Suprapubic skin (tissue), 4 donors: Measurements from ENCODE around the gene ZNF385D. TPM values are rescaled to one million over a fixed set of nuclear protein-coding genes. Genes with fewer than 3 reads are reported as not detected.

Source experiments
- DNase-seq, 2 donors: peaks; one replicate each; pipeline ENCODE4 v3.0.0-alpha.2; 2019; ENCODE audit warnings: low spot score in 2 of 2
- H3K27ac ChIP-seq: fragments of 200-600 bp; sonication (generic); one replicate; pipeline ENCODE4 v1.5.1; 2019
- H3K27me3 ChIP-seq: fragments of 200-600 bp; sonication (generic); one replicate; pipeline ENCODE4 v1.5.1; 2019
- H3K36me3 ChIP-seq: fragments of 200-600 bp; sonication (generic); one replicate; pipeline ENCODE4 v1.5.1; 2019
- H3K4me1 ChIP-seq: fragments of 200-600 bp; sonication (generic); one replicate; pipeline ENCODE4 v1.5.1; 2019
- H3K4me3 ChIP-seq: fragments of 200-600 bp; sonication (generic); one replicate; pipeline ENCODE4 v1.5.1; 2019; ENCODE audit warnings: mild to moderate bottlenecking
- H3K9me3 ChIP-seq: fragments of 200-600 bp; sonication (generic); one replicate; pipeline ENCODE4 v1.5.1; 2019
- EP300 ChIP-seq: sonication (generic); formaldehyde crosslinking; IDR thresholded peaks from one replicate; pipeline ENCODE4 v1.6.1; 2017; ENCODE audit warnings: antibody characterized with exemption
- POLR2A ChIP-seq, 2 donors: fragments of 450-650 bp; IDR thresholded peaks; one replicate each; pipeline ENCODE4 v1.6.1; 2017; ENCODE audit warnings: antibody characterized with exemption in 2 of 2, mild to moderate bottlenecking in 2 of 2, moderate library complexity in 2 of 2
- POLR2AphosphoS5 ChIP-seq, 3 donors: sonication (generic); formaldehyde crosslinking; IDR thresholded peaks; one replicate each; pipeline ENCODE4 v1.6.1; 2017; ENCODE audit warnings: antibody characterized with exemption in 3 of 3
- WGBS: methylation state at CpG from one replicate; pipeline ENCODE4 v1.1.5; 2018; 5-methylcytosine and 5-hydroxymethylcytosine counted together
- total RNA-seq, 4 donors: library from RNA; depleted of rRNA; stranded (reverse); fragments of >200 nt; gene quantifications; one replicate each; pipeline ENCODE4 v1.1.0, GENCODE V29; 2016
- TF ChIP-seq, protein P1 (sequence below), 2 donors: fragments of 200-600 bp in 1 of 2; fragments of 450-650 bp in 1 of 2; sonication (generic) in 1 of 2; IDR thresholded peaks; one replicate each; pipeline ENCODE4 v1.5.1; 2016 to 2019; ENCODE audit warnings: antibody characterized with exemption in 2 of 2, mild to moderate bottlenecking in 1 of 2, moderate library complexity in 1 of 2

ZNF385D gene
- total RNA-seq, 4 donors from 2014 or later = 0.86 to 3.7 (median 1.6) TPM

DNA sequence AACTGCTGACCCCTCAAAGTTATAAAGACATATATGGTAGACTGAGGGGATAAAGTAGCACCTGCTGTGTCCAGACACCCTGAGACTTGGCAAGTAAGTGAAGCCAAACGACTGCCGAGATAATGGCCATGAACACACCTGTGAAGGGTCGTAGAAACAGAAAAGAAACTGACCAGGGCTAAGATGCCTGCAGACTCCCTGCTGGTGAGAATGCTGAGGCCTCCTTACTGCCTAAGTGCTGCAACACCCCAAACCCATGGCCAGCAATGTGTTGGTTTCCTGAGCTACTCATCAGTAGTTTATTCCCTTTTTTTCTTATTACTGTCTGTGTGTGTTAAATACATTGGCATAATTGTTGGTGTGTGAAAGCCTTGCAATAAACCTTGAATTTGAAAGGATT lies 233.8 kb downstream of the ZNF385D start:
- H3K4me3 ChIP-seq = no peak overlapping the region
- TF ChIP-seq EP300 = no peak
- no peak for TF ChIP-seq POLR2A (IDR thresholded peaks at IDR 0.05)
- no peak for TF ChIP-seq POLR2AphosphoS5 (IDR thresholded peaks at IDR 0.05)
- TF ChIP-seq, protein P1, sequence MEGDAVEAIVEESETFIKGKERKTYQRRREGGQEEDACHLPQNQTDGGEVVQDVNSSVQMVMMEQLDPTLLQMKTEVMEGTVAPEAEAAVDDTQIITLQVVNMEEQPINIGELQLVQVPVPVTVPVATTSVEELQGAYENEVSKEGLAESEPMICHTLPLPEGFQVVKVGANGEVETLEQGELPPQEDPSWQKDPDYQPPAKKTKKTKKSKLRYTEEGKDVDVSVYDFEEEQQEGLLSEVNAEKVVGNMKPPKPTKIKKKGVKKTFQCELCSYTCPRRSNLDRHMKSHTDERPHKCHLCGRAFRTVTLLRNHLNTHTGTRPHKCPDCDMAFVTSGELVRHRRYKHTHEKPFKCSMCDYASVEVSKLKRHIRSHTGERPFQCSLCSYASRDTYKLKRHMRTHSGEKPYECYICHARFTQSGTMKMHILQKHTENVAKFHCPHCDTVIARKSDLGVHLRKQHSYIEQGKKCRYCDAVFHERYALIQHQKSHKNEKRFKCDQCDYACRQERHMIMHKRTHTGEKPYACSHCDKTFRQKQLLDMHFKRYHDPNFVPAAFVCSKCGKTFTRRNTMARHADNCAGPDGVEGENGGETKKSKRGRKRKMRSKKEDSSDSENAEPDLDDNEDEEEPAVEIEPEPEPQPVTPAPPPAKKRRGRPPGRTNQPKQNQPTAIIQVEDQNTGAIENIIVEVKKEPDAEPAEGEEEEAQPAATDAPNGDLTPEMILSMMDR (IDR thresholded peaks at IDR 0.05) = no peak
- H3K27me3 ChIP-seq = no peaks in the 10 kb centered on the region
- no peaks in the 10 kb centered on the region for H3K9me3 ChIP-seq
- DNase-seq = no peak
- no peaks in the 10 kb centered on the region for H3K4me1 ChIP-seq
- no peak overlapping the region for H3K27ac ChIP-seq
- 71% methylated on average over 3 of the region's 3 CpGs for WGBS
- H3K36me3 ChIP-seq = no peaks in the 10 kb centered on the region

DNA sequence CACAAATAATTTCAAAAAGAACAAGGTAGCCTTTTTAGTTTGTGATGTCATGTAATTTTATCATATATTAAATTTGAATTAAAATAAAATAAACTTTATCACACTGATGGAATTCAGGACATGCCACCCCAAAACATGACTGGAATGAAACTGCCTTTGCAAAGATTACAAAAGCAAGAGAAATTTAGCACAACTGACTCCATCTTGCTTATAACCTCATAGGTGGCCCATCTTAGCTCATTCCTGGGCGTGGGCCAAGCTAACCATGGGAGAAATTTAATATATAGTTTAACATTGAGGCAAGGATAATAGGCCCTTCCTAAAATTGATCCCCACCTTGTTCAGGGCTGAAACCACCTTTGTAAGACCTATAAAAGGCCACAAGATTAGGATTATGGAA lies 235.6 kb downstream of the ZNF385D start:
- no peaks in the 10 kb centered on the region for H3K36me3 ChIP-seq
- no peaks in the 10 kb centered on the region for H3K9me3 ChIP-seq
- TF ChIP-seq EP300 (no peak), POLR2A (IDR thresholded peaks at IDR 0.05) (no peak), POLR2AphosphoS5 (IDR thresholded peaks at IDR 0.05) (no peak)
- TF ChIP-seq, protein P1 (IDR thresholded peaks at IDR 0.05) = no peak
- DNase-seq = no peak
- no peak overlapping the region for H3K27ac ChIP-seq
- H3K4me3 ChIP-seq = no peak overlapping the region
- H3K4me1 ChIP-seq = no peaks in the 10 kb centered on the region
- H3K27me3 ChIP-seq = no peaks in the 10 kb centered on the region
- 85% methylated on average over 1 of the region's 1 CpG for WGBS

DNA sequence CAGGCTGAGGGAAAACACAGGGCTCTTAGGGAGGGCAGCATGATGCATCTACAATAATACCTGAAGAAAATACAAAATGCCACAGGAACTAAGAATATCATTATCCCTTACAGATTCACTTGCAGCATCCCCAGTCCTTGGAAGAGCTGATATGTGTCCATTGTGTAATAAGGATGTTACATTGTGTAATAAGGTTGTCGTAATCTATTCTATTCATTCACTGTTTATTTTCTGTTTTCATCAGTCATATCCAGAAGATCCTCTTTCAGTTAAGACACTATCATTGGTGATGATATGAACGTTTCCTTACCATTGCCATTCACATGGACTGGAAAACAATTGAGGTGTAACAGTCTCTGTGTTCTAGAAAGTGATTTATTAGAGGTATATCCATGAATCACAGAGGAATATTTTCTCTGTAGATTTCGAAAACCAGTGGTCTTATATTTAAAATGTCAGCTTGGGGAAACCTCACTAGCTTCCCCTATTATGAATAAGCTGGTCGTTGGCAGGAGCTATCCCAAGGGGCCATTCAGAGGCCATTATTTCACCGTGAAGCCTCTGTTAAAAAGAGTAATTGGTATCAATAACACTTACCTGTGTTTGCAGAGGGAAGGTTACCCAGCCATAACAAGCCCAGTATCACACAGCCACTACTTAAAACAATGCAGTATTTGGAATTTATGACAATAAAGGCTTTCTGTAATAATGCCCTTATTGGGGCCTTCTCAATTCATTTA lies 241.1 kb downstream of the ZNF385D start:
- no peaks in the 10 kb centered on the region for H3K36me3 ChIP-seq
- H3K9me3 ChIP-seq = no peaks in the 10 kb centered on the region
- DNase-seq = no peak
- no peak overlapping the region for H3K27ac ChIP-seq
- TF ChIP-seq POLR2A (IDR thresholded peaks at IDR 0.05) (no peak), EP300 (no peak), POLR2AphosphoS5 (IDR thresholded peaks at IDR 0.05) (no peak)
- TF ChIP-seq, protein P1 (IDR thresholded peaks at IDR 0.05) = no peak
- no peaks in the 10 kb centered on the region for H3K27me3 ChIP-seq
- WGBS = 59% methylated on average over 5 of the region's 5 CpGs
- H3K4me1 ChIP-seq = no peaks in the 10 kb centered on the region
- no peak overlapping the region for H3K4me3 ChIP-seq

DNA sequence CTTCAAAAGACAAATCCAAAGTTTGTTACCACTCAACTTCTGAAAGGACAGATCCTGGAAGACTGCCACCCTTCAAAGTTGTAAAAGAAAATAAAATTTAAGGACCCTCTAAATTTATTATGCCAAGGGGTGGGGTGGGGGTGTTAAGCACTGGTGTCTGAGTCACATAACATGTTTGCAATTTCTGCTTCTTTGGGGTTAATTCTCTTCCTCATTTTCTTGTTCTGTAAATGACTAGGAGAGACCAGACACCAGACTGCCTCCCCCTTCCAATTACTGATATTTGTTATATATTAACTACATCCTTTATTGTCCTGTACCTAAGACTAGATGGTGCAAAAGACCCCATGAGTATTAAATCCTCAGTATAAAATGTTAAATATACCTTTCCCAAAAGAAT lies 242.8 kb downstream of the ZNF385D start:
- no peak for DNase-seq
- H3K27ac ChIP-seq = no peak overlapping the region
- H3K4me3 ChIP-seq = no peak overlapping the region
- no peak for TF ChIP-seq POLR2A (IDR thresholded peaks at IDR 0.05)
- no peak for TF ChIP-seq EP300
- no peak for TF ChIP-seq POLR2AphosphoS5 (IDR thresholded peaks at IDR 0.05)
- TF ChIP-seq, protein P1 (IDR thresholded peaks at IDR 0.05) = no peak
- no peaks in the 10 kb centered on the region for H3K4me1 ChIP-seq
- no peaks in the 10 kb centered on the region for H3K36me3 ChIP-seq
- H3K27me3 ChIP-seq = no peaks in the 10 kb centered on the region
- no peaks in the 10 kb centered on the region for H3K9me3 ChIP-seq

DNA sequence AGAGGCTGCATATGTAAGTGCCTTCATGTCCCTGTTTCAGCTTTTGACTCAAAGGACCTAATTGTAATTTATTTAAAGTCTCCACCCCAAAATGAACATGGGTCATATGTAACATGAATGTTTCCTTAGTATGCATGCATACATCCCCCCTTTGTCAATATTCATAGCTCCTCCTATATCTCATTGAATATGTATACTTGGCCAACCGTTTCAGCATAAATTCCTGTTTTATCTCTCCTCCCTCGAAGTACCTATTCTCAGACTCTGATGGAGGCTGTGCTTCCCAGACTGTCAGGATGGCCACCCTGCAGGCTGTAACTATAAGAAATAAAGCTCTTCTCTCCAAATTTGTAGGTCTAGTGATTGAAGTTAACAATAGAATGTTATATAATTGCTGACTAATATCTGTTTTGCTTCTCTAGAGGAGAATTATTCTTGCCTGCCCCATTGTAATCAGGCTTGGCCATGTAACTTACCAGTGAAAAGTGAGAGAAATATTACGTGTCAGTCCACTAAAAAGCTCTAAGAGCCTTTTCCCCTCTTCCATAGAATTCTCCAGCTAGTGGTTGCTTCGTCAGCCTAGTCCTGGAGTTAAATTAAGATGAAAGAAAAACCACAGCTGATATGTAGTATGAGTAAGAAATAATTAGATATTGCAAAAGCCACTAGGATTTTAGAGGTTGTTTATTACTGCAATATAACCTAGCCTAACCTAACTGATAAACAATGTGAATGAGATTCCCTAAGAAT lies 245.1 kb downstream of the ZNF385D start:
- no peak for TF ChIP-seq POLR2A (IDR thresholded peaks at IDR 0.05)
- no peak for TF ChIP-seq POLR2AphosphoS5 (IDR thresholded peaks at IDR 0.05)
- TF ChIP-seq, protein P1 (IDR thresholded peaks at IDR 0.05) = no peak
- no peak for TF ChIP-seq EP300
- 59% methylated on average over 4 of the region's 4 CpGs for WGBS

More for the DNA sequence above, 245.1 kb downstream of the ZNF385D start:
- Histone ChIP-seq H3K27ac (no peak overlapping the region), H3K27me3 (no peaks in the 10 kb centered on the region), H3K4me3 (no peak overlapping the region), H3K9me3 (no peaks in the 10 kb centered on the region), H3K4me1 (no peaks in the 10 kb centered on the region), H3K36me3 (no peaks in the 10 kb centered on the region)
- DNase-seq = no peak
